K562 (cell line): ENCODE data around the gene REC8. TPM values are rescaled to one million over a fixed set of nuclear protein-coding genes. Genes with fewer than 3 reads are reported as not detected.

Source experiments
- CBFA2T2 ChIP-seq: fragments of 450-650 bp; conservative IDR thresholded peaks from 2 replicates; pipeline ENCODE4 v1.6.1; 2017; ENCODE audit warnings: mild to moderate bottlenecking
- FUS ChIP-seq: fragments of 200-400 bp; formaldehyde crosslinking; optimal IDR thresholded peaks from 2 replicates; pipeline ENCODE3; 2017; ENCODE audit warnings: low read depth, low read length
- GTF2B ChIP-seq: IDR thresholded peaks from 2 replicates; pipeline ENCODE4 v1.6.1; 2011; ENCODE audit not compliant: insufficient read length; ENCODE audit errors: extremely low read depth
- MYC ChIP-seq, 2 experiments: fragments of 250-450 bp in 1 of 2; sonication (Bioruptor Pico) in 1 of 2; IDR thresholded peaks; 2 replicates each; pipeline versions ENCODE4 v1.5.1 to v1.6.1; 2012 to 2021; ENCODE audit warnings: low read depth in 2 of 2, borderline replicate concordance in 1 of 2, improper control_type of control experiment in 1 of 2, low read length in 1 of 2, mild to moderate bottlenecking in 1 of 2, moderate library complexity in 1 of 2
- NR0B1 ChIP-seq: fragments of 450-650 bp; IDR thresholded peaks from one replicate; pipeline ENCODE4 v1.6.1; 2018; ENCODE audit warnings: mild to moderate bottlenecking, moderate library complexity; ENCODE audit not compliant: partially characterized antibody
- NRF1 ChIP-seq, 2 experiments: fragments of 450-650 bp; IDR thresholded peaks in 1 of 2; conservative IDR thresholded peaks in 1 of 2; 2 replicates each; pipeline ENCODE4 v1.6.1; 2014; ENCODE audit warnings: mild to moderate bottlenecking in 2 of 2
- POLR2AphosphoS5 ChIP-seq: IDR thresholded peaks from 2 replicates; pipeline ENCODE4 v1.6.1; 2011; ENCODE audit warnings: mild to moderate bottlenecking, low read depth, low read length, moderate library complexity; ENCODE audit not compliant: control insufficient read depth, insufficient read depth
- RCOR1 ChIP-seq, 2 experiments: IDR thresholded peaks; 2 replicates each; pipeline ENCODE4 v1.6.1; 2012; ENCODE audit warnings: low read depth in 2 of 2, low read length in 2 of 2, borderline replicate concordance in 1 of 2, improper control_type of control experiment in 1 of 2
- SMAD4 ChIP-seq: fragments of 250-450 bp; sonication (Bioruptor Pico); conservative IDR thresholded peaks from 2 replicates; pipeline ENCODE4 v1.8.0; 2021; ENCODE audit warnings: inconsistent platforms, mild to moderate bottlenecking, moderate library complexity
- TOE1 ChIP-seq, 2 experiments: fragments of 450-650 bp in 1 of 2; sonication (generic) in 1 of 2; formaldehyde crosslinking in 1 of 2; IDR thresholded peaks; 2 replicates each; pipeline versions ENCODE4 v1.7.1 to v1.8.0; 2016 to 2022; ENCODE audit warnings: borderline replicate concordance in 2 of 2, mild to moderate bottlenecking in 2 of 2, antibody characterized with exemption in 1 of 2, inconsistent platforms in 1 of 2, low read depth in 1 of 2, missing genetic modification reagents in 1 of 2, moderate library complexity in 1 of 2
- YY1 ChIP-seq, 3 experiments: IDR thresholded peaks; 2 replicates each; pipeline ENCODE4 v1.6.1; 2011; ENCODE audit warnings: low read length in 2 of 3, mild to moderate bottlenecking in 2 of 3, moderate library complexity in 2 of 3, borderline replicate concordance in 1 of 3, control low read depth in 1 of 3, low read depth in 1 of 3; ENCODE audit not compliant: insufficient read depth in 3 of 3, insufficient replicate concordance in 2 of 3, control insufficient read depth in 1 of 3, insufficient read length in 1 of 3; ENCODE audit errors: extremely low read depth in 1 of 3
- ZKSCAN8 ChIP-seq: fragments of 200-800 bp; sonication (Bioruptor generic); IDR thresholded peaks from 2 replicates; pipeline ENCODE4 v1.6.1; 2016; ENCODE audit warnings: missing genetic modification characterization, missing compliant biosample characterization
- ZNF707 ChIP-seq: fragments of 250-450 bp; sonication (Bioruptor Pico); conservative IDR thresholded peaks from 2 replicates; pipeline ENCODE4 v1.8.0; 2022; ENCODE audit warnings: inconsistent platforms, mild to moderate bottlenecking, moderate library complexity
- polyA plus RNA-seq, 8 experiments: library from polyadenylated mRNA; depleted of rRNA in 4 of 8; stranded (reverse) in 5 of 8; unstranded in 3 of 8; fragments of >200 nt; fragmentation: Nextera tagmentation in 2 of 8; fragmentation: Illumina TruSeq in 1 of 8; extraction: Ambion mirVana in 2 of 8; extraction: Trizol in 1 of 8; gene quantifications; 2 replicates each; pipeline versions ENCODE4 v1.2.1 to v1.2.3, GENCODE V29; 2011 to 2014; ENCODE audit warnings: inconsistent platforms in 1 of 8, missing spikeins in 1 of 8
- total RNA-seq, 7 experiments: library from RNA; depleted of rRNA in 6 of 7; stranded (reverse); fragments of >200 nt in 6 of 7; fragmentation: Illumina TruSeq in 2 of 7; extraction: Trizol in 2 of 7; gene quantifications; 2 replicates each; pipeline versions ENCODE4 v1.2.1 to v1.2.3, GENCODE V29; 2011 to 2021; ENCODE audit warnings: low replicate concordance in 1 of 7

Gene REC8
- total and polyA plus RNA-seq, 9 of the 15 experiments (the other 6 are each of a cell fraction or from before 2014, with no cell fraction given), result 0.11 to 2.5 (median 0.85) TPM

GRCh38 chr14:24160850-24161804, 10.8 kb upstream of the REC8 start, which contains the start of gene IRF9 (continued):
- TF ChIP-seq GTF2B (no peak), FUS (no peak), ZKSCAN8 (CRISPR knock-in tag) (no peak), NR0B1 (no peak), SMAD4 (peak; percentile 50; the same call in 1 of the 2 replicates), TOE1 (IDR thresholded peaks at IDR 0.05; ENCODE audit: borderline replicate concordance) (peak; percentile 97), TOE1 (CRISPR knock-in tag; IDR thresholded peaks at IDR 0.05; ENCODE audit: borderline replicate concordance, low read depth) (no peak), YY1 (IDR thresholded peaks at IDR 0.05; ENCODE audit: borderline replicate concordance in 1 of 3, control insufficient read depth in 1 of 3, extremely low read depth in 1 of 3, insufficient read depth in 3 of 3, insufficient read length in 1 of 3, insufficient replicate concordance in 2 of 3, low read depth in 1 of 3, low read length in 2 of 3) (peak in 1 of 3 experiments; percentile 25), POLR2AphosphoS5 (0 out of 2 replicates have a peak, but pooled peaks have one; percentile 21), CBFA2T2 (peak; percentile 76), ZNF707 (CRISPR knock-in tag) (no peak), MYC (IDR thresholded peaks at IDR 0.05; ENCODE audit: low read depth, low read length) (peak; percentile 89), MYC (CRISPR knock-in tag; IDR thresholded peaks at IDR 0.05; ENCODE audit: borderline replicate concordance, low read depth) (no peak), NRF1 (conservative IDR thresholded peaks at IDR 0.05 in 1 of 2, IDR thresholded peaks at IDR 0.05 in 1 of 2) (peak in 1 of 2 experiments; percentile 25; a peak in 1 of 4 replicates), RCOR1 (IDR thresholded peaks at IDR 0.05; ENCODE audit: borderline replicate concordance in 1 of 2, low read depth in 2 of 2, low read length in 2 of 2) (peak; percentile 53 to 91; a peak in 3 of 4 replicates)
